GM19455 (cell line): Measurements from ENCODE around the gene TMEM132A.

Source experiments
- ATAC-seq: cut with Tn5 transposase; IDR thresholded peaks from one replicate; pipeline ENCODE4 v1.9.1; 2021; ENCODE audit not compliant: unreplicated experiment

Gene TMEM132A

DNA sequence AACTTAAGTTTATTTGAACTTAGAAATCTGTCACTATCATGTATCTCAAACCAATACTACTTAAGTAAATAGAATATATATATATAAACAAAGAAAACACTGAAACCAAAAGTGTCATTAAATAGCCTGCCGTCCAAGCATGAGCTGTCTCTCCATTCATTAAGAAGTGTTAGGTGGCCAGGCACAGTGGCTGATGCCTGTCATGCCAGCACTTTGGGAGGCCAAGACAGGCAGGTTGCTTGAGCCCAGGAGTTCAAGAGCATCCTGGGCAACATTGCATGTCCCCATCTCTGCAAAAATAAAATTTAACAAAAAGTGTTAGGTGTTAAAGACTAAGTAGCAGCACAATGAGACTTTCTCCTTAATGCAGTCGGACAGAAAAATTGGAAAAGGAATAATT is 61.2 kb downstream of the TMEM132A start:
- ATAC-seq = no peak

DNA sequence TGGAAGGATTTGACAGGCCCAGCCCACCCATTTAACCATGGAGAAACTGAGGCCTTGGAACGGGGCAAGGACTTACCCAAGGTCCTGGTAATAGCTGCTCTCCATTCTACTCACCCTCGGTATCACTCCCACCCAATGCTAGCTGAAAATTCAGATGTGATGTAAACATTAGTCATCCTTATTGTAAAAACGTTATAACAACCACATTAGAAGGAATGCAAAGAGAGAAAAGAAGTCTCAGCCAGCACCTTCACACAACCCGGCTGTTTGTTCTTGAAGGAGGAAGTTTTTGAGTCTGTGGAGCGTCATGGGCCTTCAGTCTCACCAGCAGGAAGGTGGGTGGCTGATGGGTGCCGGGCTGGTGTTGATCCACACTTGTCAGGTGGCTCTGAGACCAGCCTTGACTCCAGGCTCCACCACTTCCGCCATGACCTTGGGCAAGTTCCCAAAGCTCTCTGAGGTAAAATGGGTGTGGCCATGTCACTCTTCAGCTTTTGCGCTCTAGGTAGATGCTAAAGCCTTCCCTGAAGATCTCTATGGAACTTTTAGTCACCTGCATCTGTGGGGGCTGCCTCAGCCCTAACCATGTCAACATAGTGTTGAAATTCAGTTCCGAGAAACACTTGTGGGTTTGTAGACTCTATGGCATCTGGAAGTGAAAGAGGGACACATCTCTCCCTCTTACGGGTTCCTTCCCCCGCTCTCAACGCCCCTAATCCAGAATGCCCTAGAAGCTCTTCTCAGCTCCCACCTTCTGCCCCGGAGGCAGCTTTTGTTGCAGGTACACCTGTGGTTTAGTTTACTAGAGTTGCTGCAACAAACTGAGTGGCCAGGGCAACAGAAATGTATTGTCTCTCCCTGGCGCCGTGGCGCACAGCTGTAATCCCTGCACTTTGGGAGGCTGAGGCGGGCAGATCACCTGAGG is 62.0 kb downstream of the TMEM132A start:
- ATAC-seq = no peak
